HL-60 (cell line): ENCODE results near the gene UBE2J2.

Experiments
- POLR2AphosphoS5 ChIP-seq: IDR thresholded peaks from 2 replicates; pipeline ENCODE4 v1.6.1; 2012; ENCODE audit warnings: low read depth
- REST ChIP-seq: IDR thresholded peaks from 2 replicates; pipeline ENCODE4 v1.6.1; 2012; ENCODE audit warnings: low read depth; ENCODE audit not compliant: insufficient replicate concordance
- TF ChIP-seq, protein P1 (sequence below): IDR thresholded peaks from one replicate; pipeline ENCODE4 v1.5.1; 2011; ENCODE audit warnings: low read length, control low read depth, inconsistent platforms; ENCODE audit not compliant: insufficient read depth

DNA sequence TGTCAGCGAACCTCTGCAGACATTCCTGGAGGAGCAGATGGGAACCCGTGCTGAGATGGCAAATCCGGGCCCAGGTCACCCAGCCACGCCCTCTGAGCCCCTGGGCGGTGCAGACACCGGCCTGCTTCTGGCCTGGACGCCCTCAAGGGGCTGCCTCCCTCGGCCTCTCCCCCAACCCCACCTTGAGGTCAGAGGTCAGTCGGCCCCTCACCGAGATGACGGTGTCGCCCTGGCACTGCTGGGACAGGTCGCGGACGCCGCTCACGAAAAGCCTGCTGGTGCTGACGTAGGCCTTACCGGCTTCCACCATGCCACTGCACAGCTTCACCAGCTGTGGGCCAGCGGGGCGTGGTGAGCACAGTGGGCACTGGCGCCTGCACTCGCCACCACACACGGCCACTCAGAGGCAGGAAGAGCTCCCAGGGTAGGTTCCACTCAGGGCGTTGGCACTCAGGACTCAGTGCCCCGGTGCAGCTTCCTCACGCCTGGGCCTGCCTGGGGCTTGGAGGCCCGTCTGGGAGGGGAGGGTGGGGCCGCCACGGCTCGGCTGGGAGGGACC, 29.4 kb upstream of the UBE2J2 start:
- TF ChIP-seq, protein P1, sequence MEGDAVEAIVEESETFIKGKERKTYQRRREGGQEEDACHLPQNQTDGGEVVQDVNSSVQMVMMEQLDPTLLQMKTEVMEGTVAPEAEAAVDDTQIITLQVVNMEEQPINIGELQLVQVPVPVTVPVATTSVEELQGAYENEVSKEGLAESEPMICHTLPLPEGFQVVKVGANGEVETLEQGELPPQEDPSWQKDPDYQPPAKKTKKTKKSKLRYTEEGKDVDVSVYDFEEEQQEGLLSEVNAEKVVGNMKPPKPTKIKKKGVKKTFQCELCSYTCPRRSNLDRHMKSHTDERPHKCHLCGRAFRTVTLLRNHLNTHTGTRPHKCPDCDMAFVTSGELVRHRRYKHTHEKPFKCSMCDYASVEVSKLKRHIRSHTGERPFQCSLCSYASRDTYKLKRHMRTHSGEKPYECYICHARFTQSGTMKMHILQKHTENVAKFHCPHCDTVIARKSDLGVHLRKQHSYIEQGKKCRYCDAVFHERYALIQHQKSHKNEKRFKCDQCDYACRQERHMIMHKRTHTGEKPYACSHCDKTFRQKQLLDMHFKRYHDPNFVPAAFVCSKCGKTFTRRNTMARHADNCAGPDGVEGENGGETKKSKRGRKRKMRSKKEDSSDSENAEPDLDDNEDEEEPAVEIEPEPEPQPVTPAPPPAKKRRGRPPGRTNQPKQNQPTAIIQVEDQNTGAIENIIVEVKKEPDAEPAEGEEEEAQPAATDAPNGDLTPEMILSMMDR: no peak
- no peak for TF ChIP-seq POLR2AphosphoS5
- TF ChIP-seq REST: no peak
